Spinal cord (tissue), 10 donors: Measurements from ENCODE around the gene ATP6V0E1. TPM values are rescaled to one million over a fixed set of nuclear protein-coding genes. Genes with fewer than 3 reads are reported as not detected.

ENCODE experiments used
- DNase-seq, 6 donors: peaks; one replicate each; pipeline versions ENCODE4 v3.0.0 to v3.0.0-alpha.2; 2013 to 2015; ENCODE audit warnings: low spot score in 6 of 6, low read depth in 4 of 6
- H3K27ac ChIP-seq: one replicate; pipeline ENCODE4 v1.5.1; 2013; ENCODE audit warnings: low read depth, low read length, control low read depth
- H3K27me3 ChIP-seq: one replicate; pipeline ENCODE4 v1.6.1; 2013; ENCODE audit warnings: low read length; ENCODE audit not compliant: control insufficient read depth, insufficient read depth
- H3K36me3 ChIP-seq: one replicate; pipeline ENCODE4 v1.6.1; 2013; ENCODE audit warnings: low read length; ENCODE audit not compliant: control insufficient read depth, insufficient read depth
- H3K4me1 ChIP-seq: one replicate; pipeline ENCODE4 v1.6.1; 2013; ENCODE audit warnings: low read length; ENCODE audit not compliant: control insufficient read depth, insufficient read depth
- H3K4me3 ChIP-seq: one replicate; pipeline ENCODE4 v1.5.1; 2013; ENCODE audit warnings: low read depth, low read length, control low read depth
- H3K9me3 ChIP-seq: one replicate; pipeline ENCODE4 v1.6.1; 2013; ENCODE audit warnings: low read length; ENCODE audit not compliant: control insufficient read depth, insufficient read depth
- WGBS: methylation state at CpG from one replicate; pipeline ENCODE4 v1.1.5; 2013; ENCODE audit warnings: missing lambda C conversion rate; ENCODE audit not compliant: insufficient coverage; 5-methylcytosine and 5-hydroxymethylcytosine counted together
- polyA plus RNA-seq, 2 donors: library from polyadenylated mRNA; unstranded; fragments of 120-200 nt; gene quantifications; one replicate each; pipeline ENCODE4 v1.2.1, GENCODE V29; 2013; ENCODE audit not compliant: insufficient read length in 2 of 2
- total RNA-seq, 2 donors: library from RNA; depleted of rRNA in 1 of 2; stranded (reverse); fragments of 120-200 nt in 1 of 2; fragments of >200 nt in 1 of 2; gene quantifications; one replicate each; pipeline versions ENCODE4 v1.2.3 to v1.2.4, GENCODE V29; 2013 to 2014
- donor health status: healthy.

ATP6V0E1 gene
- total and polyA plus RNA-seq, 4 donors: 127 to 198 (median 134) TPM

DNA sequence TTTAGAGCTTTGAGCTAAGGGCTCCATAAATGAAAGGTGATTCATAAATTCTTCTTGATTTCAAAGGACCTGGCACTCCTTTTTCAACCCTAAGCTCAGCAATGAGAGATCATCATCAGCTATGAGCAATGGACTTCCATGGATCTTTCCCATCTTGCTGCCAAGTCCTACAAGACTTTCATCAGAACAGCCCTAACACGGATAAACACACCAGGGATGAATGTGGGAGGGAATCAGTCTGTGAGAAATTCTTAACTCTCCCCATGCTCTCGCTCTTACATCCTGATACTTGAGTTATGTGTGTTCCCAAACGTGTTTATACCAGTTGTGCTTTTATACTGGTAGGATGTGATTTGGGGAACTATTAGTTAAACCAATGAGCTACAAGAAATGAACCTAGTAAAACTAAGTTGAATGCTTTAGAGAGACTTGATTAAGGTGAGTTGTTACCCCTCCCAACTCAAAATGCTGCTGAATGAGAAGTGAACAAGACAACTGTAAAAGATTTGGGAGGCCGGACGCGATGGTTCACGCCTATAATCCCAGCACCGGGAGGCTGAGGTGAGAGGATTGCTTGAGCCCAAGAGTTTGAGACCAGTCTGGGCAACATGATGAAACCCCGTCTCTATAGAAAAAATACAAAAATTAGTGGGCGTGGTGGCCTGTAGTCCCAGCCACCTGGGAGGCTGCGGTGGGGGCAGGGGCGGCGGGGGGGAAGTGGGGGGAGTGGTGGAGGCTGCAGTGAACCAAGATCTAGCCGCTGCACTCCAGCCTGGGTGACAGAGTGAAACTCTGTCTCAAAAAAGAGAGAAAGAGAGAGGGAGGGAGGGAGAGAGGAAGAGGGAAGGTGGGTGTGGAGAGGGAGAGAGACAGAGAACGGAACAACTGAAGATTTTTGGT, 29.5 kb upstream of the ATP6V0E1 start:
- no peak overlapping the region for H3K4me3 ChIP-seq
- H3K9me3 ChIP-seq: no peaks in the 10 kb centered on the region
- H3K4me1 ChIP-seq: peaks cover 6% of the 10 kb centered on the region
- DNase-seq: no peak
- no peak overlapping the region for H3K27ac ChIP-seq
- H3K36me3 ChIP-seq: peaks cover 23% of the 10 kb centered on the region
- H3K27me3 ChIP-seq: no peaks in the 10 kb centered on the region
- WGBS: 79% methylated on average over 7 of the region's 15 CpGs

DNA sequence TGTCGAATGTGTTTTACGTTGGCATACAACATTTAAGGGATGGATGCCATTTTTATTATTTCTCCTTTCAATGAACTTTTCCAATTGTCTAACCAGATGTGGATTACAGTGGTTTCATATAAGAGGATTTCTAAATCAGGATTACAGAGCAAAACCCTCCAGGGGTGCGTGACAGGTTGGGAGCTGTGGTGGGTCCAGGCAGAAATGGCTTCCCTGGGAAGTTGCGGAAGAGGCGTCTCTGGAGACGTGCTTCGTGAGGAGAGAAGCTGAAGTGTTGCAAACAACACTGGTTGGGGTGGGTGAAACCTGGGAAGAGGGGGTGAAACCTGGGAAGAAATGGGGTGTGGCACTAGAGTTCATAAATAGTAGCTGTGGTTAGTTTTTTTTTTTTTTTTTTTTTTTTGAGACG, 28.8 kb upstream of the ATP6V0E1 start:
- Histone ChIP-seq H3K27me3 (no peaks in the 10 kb centered on the region), H3K9me3 (no peaks in the 10 kb centered on the region), H3K36me3 (peaks cover 17% of the 10 kb centered on the region), H3K4me1 (peaks cover 11% of the 10 kb centered on the region), H3K4me3 (no peak overlapping the region), H3K27ac (no peak overlapping the region)
- DNase-seq: no peak
- WGBS: 90% methylated on average over 5 of the region's 8 CpGs

DNA sequence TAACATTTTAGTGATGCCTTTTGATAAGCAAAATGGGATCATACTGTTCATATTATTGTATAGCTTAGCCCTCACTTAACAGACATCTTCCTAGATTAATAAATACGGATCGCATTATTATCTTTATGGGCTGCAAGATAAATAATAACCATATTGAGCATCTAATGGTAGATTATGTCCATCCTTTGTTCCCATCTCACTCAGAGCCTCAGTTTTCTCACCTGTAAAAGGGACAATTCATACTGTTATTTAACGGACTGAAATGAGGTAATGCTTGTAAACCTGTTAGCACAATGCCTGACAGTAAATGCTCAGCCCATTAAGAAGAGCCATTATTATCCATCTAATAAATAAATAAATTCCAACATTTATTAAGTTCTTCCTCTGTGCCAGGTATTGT, 27.3 kb upstream of the ATP6V0E1 start:
- no CpG with 5 or more reads among the region's 3 CpGs for WGBS
- peaks cover 7% of the 10 kb centered on the region for H3K36me3 ChIP-seq
- peaks cover 19% of the 10 kb centered on the region for H3K4me1 ChIP-seq
- no peak overlapping the region for H3K4me3 ChIP-seq
- H3K9me3 ChIP-seq: no peaks in the 10 kb centered on the region
- DNase-seq: no peak
- H3K27ac ChIP-seq: no peak overlapping the region
- no peaks in the 10 kb centered on the region for H3K27me3 ChIP-seq

DNA sequence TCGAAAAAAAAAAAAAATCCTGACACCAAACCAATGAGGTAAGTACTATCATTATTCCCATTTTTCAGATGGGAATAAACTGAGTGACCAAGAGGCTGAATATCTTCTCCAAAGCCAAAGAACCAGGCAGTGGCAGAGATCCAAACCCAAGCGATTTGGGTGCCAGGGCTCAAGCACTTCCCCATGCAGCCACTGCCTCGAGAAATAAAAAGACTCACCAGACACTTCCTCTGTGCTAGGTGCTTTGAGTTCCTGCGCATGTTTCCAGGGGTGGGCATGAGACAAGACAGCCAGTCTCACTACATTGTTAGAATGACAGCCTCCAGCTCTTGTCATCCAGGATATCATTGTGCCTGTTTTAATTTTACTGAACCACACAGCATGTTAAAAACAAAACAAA, 26.6 kb upstream of the ATP6V0E1 start:
- 72% methylated on average over 3 of the region's 4 CpGs for WGBS
- no peak overlapping the region for H3K4me3 ChIP-seq
- H3K9me3 ChIP-seq: no peaks in the 10 kb centered on the region
- peaks cover 19% of the 10 kb centered on the region for H3K4me1 ChIP-seq
- no peak for DNase-seq
- no peaks in the 10 kb centered on the region for H3K27me3 ChIP-seq
- no peak overlapping the region for H3K27ac ChIP-seq
- H3K36me3 ChIP-seq: peaks cover under 1% of the 10 kb centered on the region

DNA sequence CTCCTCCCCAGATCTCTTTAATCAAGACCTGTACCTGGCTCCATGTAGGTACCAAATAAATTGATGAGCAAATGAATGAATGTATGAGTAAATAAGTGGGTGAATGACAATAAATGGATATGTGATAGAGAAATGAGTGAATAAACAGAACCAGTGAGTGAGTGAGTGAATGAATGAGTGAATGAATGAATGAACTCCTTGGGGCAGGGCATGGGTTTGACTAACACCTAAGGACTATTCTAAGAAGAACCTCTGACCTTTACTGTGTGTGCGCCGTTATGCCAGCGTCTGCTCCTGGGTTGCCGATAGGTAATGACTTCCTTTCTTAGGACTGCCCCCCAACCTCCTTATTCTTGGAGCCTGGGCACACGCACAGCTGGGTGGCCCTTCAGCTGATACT, 26.1 kb upstream of the ATP6V0E1 start:
- Histone ChIP-seq H3K9me3 (no peaks in the 10 kb centered on the region), H3K36me3 (no peaks in the 10 kb centered on the region), H3K4me1 (peaks cover 19% of the 10 kb centered on the region), H3K4me3 (no peak overlapping the region), H3K27me3 (no peaks in the 10 kb centered on the region), H3K27ac (no peak overlapping the region)
- no peak for DNase-seq
- 83% methylated on average over 5 of the region's 5 CpGs for WGBS

DNA sequence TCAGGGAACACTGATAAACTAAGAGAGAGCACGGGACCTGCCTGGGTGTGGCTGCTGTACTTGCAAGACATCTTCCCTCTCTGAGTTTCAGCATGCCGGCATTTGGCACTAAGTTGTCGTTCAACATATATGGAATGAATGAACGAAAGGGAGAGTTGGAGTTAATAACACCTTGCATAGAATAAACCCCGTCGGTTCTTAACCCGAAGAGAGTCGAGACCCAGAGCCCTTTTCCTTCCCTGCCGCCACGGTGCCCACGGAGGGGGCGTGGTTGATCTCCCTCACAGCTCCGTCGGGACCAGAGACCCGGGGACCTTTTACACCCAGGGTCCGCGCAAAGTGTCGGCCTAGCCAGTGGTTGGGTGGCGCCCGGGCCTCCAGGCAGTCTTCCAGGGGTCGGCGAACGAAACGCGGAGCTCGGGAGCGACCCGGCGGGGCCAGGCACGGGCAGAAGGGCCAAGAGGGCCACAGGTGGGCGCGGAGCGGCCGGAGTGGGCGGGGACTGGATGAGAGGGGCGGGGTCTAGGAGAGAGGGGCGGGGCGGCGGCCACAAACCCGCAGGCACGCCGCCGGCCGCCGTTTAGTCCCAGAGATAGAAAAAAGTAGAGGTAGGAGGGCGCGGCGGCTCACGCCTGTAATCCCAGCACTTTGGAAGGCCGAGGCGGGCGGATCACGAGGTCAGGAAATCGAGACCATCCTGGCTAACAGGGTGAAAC, 25.1 kb upstream of the ATP6V0E1 start:
- Histone ChIP-seq H3K27ac (peak overlapping the region; percentile 16), H3K36me3 (no peaks in the 10 kb centered on the region), H3K4me3 (peak overlapping the region; percentile 99), H3K4me1 (peaks cover 19% of the 10 kb centered on the region), H3K9me3 (no peaks in the 10 kb centered on the region), H3K27me3 (no peaks in the 10 kb centered on the region)
- WGBS: 1% methylated on average over 43 of the region's 54 CpGs
- DNase-seq: peak in 3 of 6 donors; percentile 37 to 74 (median 63)

DNA sequence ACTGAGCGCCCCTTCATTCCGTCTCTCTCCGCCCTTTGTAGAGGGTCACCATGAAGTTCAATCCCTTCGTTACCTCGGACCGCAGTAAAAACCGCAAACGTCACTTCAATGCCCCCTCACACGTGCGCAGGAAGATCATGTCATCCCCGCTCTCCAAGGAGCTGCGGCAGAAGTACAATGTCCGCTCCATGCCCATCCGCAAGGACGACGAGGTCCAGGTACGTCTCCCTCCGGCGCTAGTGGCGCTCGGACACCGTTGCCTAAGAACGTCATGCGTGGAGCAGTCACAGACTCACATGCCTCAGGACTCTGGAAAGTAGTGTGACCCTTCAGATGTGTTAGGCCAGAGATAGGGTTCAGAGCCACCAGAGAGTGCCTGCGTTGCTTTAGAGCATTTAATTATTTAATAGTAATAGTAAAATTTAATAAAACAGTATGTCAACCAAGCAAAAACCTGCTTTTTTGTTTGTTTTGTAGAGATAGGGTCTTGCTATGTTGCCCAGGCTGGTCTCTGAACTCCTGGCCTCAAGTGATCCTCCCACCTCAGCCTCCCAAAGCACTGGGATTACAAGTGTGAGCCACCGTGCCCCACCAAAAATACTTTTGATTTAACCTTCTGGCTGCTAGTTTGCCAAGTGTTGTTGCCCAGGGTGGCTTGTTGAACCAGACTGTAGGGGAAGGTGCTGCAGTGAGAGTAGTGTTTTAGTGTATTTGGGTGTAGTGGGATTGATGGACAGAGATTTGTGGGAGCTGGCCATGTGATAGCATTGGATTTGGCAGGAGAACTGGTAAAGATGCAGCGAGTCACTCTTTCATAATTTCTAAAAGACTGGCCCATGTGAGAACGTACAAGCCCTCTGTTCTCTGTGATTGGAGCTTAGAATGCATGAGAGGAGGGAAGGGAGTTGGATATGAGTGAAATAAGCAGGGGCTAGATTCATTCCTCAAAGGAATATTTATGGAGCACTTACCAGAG, 23.5 kb upstream of the ATP6V0E1 start:
- no peak overlapping the region for H3K27ac ChIP-seq
- peaks cover 19% of the 10 kb centered on the region for H3K4me1 ChIP-seq
- H3K27me3 ChIP-seq: no peaks in the 10 kb centered on the region
- WGBS: 5% methylated on average over 24 of the region's 28 CpGs
- no peaks in the 10 kb centered on the region for H3K9me3 ChIP-seq
- H3K4me3 ChIP-seq: peak overlapping the region; percentile 99
- H3K36me3 ChIP-seq: peaks cover 4% of the 10 kb centered on the region
- no peak for DNase-seq

DNA sequence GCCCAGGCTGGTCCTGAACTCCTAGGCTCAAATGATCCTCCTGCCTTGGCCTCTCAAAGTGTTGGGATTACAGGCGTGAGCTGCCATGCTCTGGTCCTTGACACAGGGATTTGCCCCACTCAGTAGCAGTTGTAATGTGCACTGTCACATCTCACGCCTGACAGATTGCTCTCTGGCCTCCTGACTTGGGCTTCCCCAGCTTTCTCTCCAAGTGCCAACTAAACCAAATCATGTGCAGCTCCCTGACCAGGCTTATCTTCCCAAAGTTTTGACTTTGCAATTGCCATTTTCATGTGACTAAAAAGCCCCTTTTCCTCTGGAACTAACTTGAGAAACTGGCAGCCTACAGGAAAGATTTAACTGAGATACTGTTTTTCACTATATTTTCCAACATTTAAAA, 13.7 kb upstream of the ATP6V0E1 start:
- no peak overlapping the region for H3K4me3 ChIP-seq
- H3K27ac ChIP-seq: no peak overlapping the region
- H3K27me3 ChIP-seq: no peaks in the 10 kb centered on the region
- DNase-seq: no peak
- no peaks in the 10 kb centered on the region for H3K9me3 ChIP-seq
- H3K36me3 ChIP-seq: peaks cover 18% of the 10 kb centered on the region
- no peaks in the 10 kb centered on the region for H3K4me1 ChIP-seq
- 90% methylated on average over 2 of the region's 2 CpGs for WGBS

DNA sequence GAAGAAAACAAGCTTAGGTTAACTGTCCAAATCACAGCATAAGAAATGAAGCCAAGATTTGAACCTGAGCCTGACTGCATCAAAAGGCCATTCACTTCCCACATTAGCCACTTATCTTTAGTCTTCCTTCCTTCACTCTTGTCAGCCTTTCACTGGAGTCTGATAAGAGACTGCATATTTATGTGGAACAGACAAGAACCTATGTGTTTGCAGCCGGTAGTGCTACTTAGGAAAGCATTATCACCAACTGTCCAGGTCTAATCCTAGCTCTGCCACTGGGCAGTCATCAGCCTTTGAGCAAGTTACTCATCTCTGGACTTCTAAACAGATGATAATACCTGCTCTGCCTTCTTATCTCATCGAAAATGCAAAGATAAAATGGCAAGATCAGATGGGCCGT, 12.1 kb upstream of the ATP6V0E1 start:
- Histone ChIP-seq H3K36me3 (peaks cover 12% of the 10 kb centered on the region), H3K27me3 (no peaks in the 10 kb centered on the region), H3K4me3 (no peak overlapping the region), H3K27ac (no peak overlapping the region), H3K4me1 (no peaks in the 10 kb centered on the region), H3K9me3 (no peaks in the 10 kb centered on the region)
- WGBS: 100% methylated on average over 2 of the region's 3 CpGs
- DNase-seq: no peak
